GM23248 (cell line): ENCODE measurements around the gene TMED10.

Experiments used
- EZH2 ChIP-seq: fragments of 200-600 bp; sonication (generic); IDR thresholded peaks from 2 replicates; pipeline ENCODE4 v1.6.1; 2018; ENCODE audit warnings: antibody characterized with exemption, mild to moderate bottlenecking; ENCODE audit not compliant: insufficient read depth, poor library complexity, severe bottlenecking
- EZH2phosphoT487 ChIP-seq: fragments of 200-600 bp; sonication (generic); IDR thresholded peaks from 2 replicates; pipeline ENCODE4 v1.6.1; 2018; ENCODE audit warnings: antibody characterized with exemption, moderate library complexity, mild to moderate bottlenecking, low read depth; ENCODE audit not compliant: insufficient read depth

GRCh38 chr14:75213172-75213571, 36.8 kb upstream of the TMED10 start:
- TF ChIP-seq EZH2 (no peak), EZH2phosphoT487 (no peak)
